SH-SY5Y (cell line): ENCODE data around the gene FAM98B.

ENCODE experiments used
- GATA2 ChIP-seq: IDR thresholded peaks from 2 replicates; pipeline ENCODE4 v1.6.1; 2011; ENCODE audit warnings: mild to moderate bottlenecking, low read depth, low read length
- GATA3 ChIP-seq: IDR thresholded peaks from 2 replicates; pipeline ENCODE4 v1.6.1; 2011; ENCODE audit warnings: low read depth, mild to moderate bottlenecking, low read length, moderate library complexity

The FAM98B gene

GRCh38 chr15:38534691-38535090 lies 80.8 kb downstream of the FAM98B start:
- TF ChIP-seq GATA3 = no peak
- no peak for TF ChIP-seq GATA2

- TF ChIP-seq GATA2 (no peak), GATA3 (no peak)
Observed at GRCh38 chr15:38535491-38536200, 81.7 kb downstream of the FAM98B start.

- no peak for TF ChIP-seq GATA3
- no peak for TF ChIP-seq GATA2
Observed at GRCh38 chr15:38536201-38536676, 82.3 kb downstream of the FAM98B start.
